ENCODE data around the gene BCAS3.
"Not testable (repeated sequence)": the region's sequence is repeated elsewhere in the genome, so short reads cannot be mapped to it uniquely, and the experiment has no call there.

Gene BCAS3

GRCh38 chr17:61354895-61355874, 677.5 kb downstream of the BCAS3 start:
- DNase-seq: no peak

- DNase-seq: not testable (repeated sequence)
These were observed 679.4 kb downstream of the BCAS3 start for GRCh38 chr17:61357061-61357460.

GRCh38 chr17:61359513-61359912, 681.9 kb downstream of the BCAS3 start:
- not testable (repeated sequence) for DNase-seq

- DNase-seq: no peak
These were observed 682.8 kb downstream of the BCAS3 start for GRCh38 chr17:61360318-61360943.

- DNase-seq: no peak
These were observed 683.4 kb downstream of the BCAS3 start for GRCh38 chr17:61361084-61361483.

GRCh38 chr17:61362396-61362795, 684.7 kb downstream of the BCAS3 start:
- no peak for DNase-seq

- no peak for DNase-seq
These were observed 685.4 kb downstream of the BCAS3 start for GRCh38 chr17:61362852-61363600.

- no peak for DNase-seq
These were observed 686.2 kb downstream of the BCAS3 start for GRCh38 chr17:61363601-61364462.

GRCh38 chr17:61364463-61364846, 686.8 kb downstream of the BCAS3 start:
- no peak for DNase-seq

- DNase-seq: no peak
These were observed 688.5 kb downstream of the BCAS3 start for GRCh38 chr17:61366076-61366714.

GRCh38 chr17:61366715-61367413, 689.2 kb downstream of the BCAS3 start:
- DNase-seq: no peak

- no peak for DNase-seq
These were observed 690.6 kb downstream of the BCAS3 start for GRCh38 chr17:61368049-61368831.

GRCh38 chr17:61368832-61369450, 691.3 kb downstream of the BCAS3 start:
- no peak for DNase-seq

GRCh38 chr17:61369751-61370150, 692.1 kb downstream of the BCAS3 start:
- no peak for DNase-seq

GRCh38 chr17:61371179-61371578, 693.5 kb downstream of the BCAS3 start:
- DNase-seq: no peak

GRCh38 chr17:61371606-61372005, 694.0 kb downstream of the BCAS3 start:
- no peak for DNase-seq

GRCh38 chr17:61372436-61372835, 694.8 kb downstream of the BCAS3 start:
- DNase-seq: no peak

- no peak for DNase-seq
These were observed 699.5 kb downstream of the BCAS3 start for GRCh38 chr17:61376931-61377838.
